ENCODE results near the gene TCP11L1. TPM values are rescaled to one million over a fixed set of nuclear protein-coding genes. Genes with fewer than 3 reads are reported as not detected.

The TCP11L1 gene
- total and polyA plus RNA-seq, 9 of the 15 experiments (the other 6 are each of a cell fraction or from before 2014, with no cell fraction given) = 1.6 to 15.3 (median 5.4) TPM

DNA sequence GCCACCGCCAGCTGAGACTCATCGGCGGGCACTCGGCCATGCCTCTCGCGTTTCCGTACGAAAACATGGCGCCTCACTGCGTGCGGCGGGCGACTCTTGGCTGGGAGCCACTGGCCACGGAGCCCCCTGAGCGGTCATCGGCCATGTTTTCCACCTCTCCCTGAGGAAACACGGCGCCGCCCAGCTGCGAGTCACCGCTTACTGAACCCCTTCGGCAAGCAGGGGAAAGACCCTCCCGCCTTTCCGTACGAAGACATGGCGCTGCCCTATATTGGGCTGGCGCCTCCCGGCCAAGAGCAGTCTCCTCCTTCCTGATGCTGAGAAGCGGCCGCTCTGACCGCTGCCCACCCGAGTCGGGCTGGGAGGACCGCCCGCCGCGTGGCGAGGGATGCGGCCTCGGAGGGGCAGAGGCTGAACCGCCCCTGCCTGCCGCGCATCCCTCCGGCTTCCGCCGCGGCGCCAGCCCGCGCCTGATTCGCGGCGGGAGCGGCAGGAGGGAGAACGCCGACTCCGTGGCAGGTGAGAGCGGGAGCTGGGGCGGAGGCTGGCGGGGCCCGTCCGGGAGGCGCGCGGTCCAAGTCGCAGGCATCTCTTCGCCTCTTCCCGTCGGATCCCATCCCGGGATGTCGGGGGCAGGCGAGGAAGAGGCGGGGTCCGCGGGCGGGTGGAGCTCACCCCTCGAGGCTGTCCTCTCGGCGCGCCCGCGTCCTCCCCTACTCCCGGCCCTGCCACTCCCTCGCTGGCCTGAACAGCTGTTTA is at the start of gene TCP11L1 (continued):
- TF ChIP-seq, protein P1, sequence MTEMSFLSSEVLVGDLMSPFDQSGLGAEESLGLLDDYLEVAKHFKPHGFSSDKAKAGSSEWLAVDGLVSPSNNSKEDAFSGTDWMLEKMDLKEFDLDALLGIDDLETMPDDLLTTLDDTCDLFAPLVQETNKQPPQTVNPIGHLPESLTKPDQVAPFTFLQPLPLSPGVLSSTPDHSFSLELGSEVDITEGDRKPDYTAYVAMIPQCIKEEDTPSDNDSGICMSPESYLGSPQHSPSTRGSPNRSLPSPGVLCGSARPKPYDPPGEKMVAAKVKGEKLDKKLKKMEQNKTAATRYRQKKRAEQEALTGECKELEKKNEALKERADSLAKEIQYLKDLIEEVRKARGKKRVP (CRISPR knock-in tag; IDR thresholded peaks at IDR 0.05) = no peak
- TF ChIP-seq NRF1 (conservative IDR thresholded peaks at IDR 0.05 in 1 of 2, IDR thresholded peaks at IDR 0.05 in 1 of 2) (peak; percentile 66 to 74; a peak in 3 of 4 replicates), RFX1 (IDR thresholded peaks at IDR 0.05) (no peak), NELFE (IDR thresholded peaks at IDR 0.05; ENCODE audit: insufficient read depth, insufficient read length) (no peak)
- TF ChIP-seq, protein P2, sequence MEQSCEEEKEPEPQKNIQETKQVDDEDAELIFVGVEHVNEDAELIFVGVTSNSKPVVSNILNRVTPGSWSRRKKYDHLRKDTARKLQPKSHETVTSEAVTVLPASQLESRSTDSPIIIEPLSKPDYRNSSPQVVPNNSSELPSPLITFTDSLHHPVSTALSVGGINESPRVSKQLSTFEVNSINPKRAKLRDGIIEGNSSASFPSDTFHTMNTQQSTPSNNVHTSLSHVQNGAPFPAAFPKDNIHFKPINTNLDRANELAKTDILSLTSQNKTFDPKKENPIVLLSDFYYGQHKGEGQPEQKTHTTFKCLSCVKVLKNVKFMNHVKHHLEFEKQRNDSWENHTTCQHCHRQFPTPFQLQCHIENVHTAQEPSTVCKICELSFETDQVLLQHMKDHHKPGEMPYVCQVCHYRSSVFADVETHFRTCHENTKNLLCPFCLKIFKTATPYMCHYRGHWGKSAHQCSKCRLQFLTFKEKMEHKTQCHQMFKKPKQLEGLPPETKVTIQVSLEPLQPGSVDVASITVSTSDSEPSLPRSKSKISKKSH (CRISPR knock-in tag; IDR thresholded peaks at IDR 0.05) = no peak
- TF ChIP-seq, protein P3, sequence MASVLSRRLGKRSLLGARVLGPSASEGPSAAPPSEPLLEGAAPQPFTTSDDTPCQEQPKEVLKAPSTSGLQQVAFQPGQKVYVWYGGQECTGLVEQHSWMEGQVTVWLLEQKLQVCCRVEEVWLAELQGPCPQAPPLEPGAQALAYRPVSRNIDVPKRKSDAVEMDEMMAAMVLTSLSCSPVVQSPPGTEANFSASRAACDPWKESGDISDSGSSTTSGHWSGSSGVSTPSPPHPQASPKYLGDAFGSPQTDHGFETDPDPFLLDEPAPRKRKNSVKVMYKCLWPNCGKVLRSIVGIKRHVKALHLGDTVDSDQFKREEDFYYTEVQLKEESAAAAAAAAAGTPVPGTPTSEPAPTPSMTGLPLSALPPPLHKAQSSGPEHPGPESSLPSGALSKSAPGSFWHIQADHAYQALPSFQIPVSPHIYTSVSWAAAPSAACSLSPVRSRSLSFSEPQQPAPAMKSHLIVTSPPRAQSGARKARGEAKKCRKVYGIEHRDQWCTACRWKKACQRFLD (CRISPR knock-in tag; IDR thresholded peaks at IDR 0.05) = peak; percentile 65; the same call in 1 of the 2 replicates
